ENCODE measurements around the gene PNKD. TPM values are rescaled to one million over a fixed set of nuclear protein-coding genes. Genes with fewer than 3 reads are reported as not detected.

PNKD gene
- total RNA-seq, 1 donor, result 26.8 TPM

DNA sequence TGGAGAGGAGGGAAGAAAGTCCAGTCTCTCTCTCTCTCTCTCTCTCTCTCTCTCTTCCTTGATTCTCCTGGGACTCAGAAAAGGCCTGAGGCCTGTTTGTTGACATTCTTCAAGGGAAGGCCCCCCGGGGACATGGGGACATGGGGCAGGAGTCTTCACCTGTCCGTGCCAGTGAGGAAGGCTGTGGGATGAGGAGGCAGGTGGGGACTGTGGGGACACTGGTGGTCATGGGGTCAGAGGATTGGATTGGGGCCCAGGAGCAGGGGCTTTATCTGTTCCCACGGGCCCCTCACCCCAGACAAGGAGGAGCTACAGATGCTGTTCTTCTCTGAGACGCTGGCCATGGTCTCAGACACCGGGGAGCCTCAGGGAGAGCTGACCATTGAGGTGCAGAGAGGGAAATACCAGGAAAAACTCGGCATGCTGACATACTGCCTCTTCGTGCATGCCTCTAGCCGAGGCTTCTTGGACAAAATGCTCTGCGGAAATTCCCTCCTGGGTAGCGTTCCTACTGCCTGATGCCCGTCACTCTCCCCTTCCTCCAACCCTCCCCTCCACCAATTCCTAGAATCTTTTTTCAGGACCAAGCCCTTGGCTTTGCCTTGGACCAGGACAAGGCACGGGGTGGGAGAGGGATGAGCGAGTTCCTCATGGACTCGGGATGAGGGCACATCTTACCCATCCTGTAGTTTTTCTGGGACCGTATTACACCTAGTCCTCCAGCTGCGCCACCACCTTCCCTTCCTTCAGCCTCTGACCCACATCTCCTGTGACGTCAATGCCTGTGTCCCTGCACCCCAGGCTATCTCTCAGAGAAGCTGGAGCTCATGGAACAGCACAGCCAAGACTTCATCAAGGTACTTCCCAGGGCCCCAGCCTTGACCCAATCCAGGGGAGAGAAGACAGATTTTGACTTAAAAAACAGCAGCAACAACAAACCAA is 87.2 kb downstream of the PNKD start:
- DNase-seq (ENCODE audit: low read depth), result no peak

GRCh38 chr2:218360453-218360852 is 90.1 kb downstream of the PNKD start:
- DNase-seq (ENCODE audit: low read depth), result no peak
- no peak for TF ChIP-seq CTCF (IDR thresholded peaks at IDR 0.05; ENCODE audit: insufficient read depth, low read depth, low read length)
- H3K4me3 ChIP-seq (ENCODE audit: low read depth, low read length), result no peak overlapping the region

More for the DNA sequence above, 87.2 kb downstream of the PNKD start:
- no peak for TF ChIP-seq CTCF (IDR thresholded peaks at IDR 0.05; ENCODE audit: insufficient read depth, low read depth, low read length)
- H3K4me3 ChIP-seq (ENCODE audit: low read depth, low read length), result no peak overlapping the region

DNA sequence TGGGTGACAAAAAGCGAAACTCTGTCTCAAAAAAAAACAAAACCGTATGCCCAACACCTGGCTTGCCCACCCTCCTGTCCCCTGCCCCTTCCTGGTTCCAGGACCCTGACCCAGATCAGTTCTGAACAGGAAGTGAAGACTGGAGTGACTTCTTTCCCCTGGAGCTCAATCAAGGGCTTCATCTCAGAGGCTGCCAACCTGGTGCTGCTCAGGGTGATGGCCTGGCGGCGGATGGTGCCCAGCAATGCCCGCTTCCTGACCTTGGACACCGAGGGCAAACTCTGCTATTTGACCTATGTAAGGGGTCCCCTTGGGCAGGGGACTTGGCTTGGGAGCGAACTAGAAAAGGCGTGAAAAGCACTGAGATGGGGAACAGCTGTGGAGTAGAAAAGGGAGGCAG is 92.3 kb downstream of the PNKD start:
- H3K4me3 ChIP-seq (ENCODE audit: low read depth, low read length), result no peak overlapping the region
- DNase-seq (ENCODE audit: low read depth), result no peak
- no peak for TF ChIP-seq CTCF (IDR thresholded peaks at IDR 0.05; ENCODE audit: insufficient read depth, low read depth, low read length)

- no peak for TF ChIP-seq CTCF (IDR thresholded peaks at IDR 0.05; ENCODE audit: insufficient read depth, low read depth, low read length)
- DNase-seq (ENCODE audit: low read depth), result no peak
- no peak overlapping the region for H3K4me3 ChIP-seq (ENCODE audit: low read depth, low read length)
These were observed 93.4 kb downstream of the PNKD start for GRCh38 chr2:218363736-218364135.

GRCh38 chr2:218364196-218364595 is 93.9 kb downstream of the PNKD start:
- no peak for DNase-seq (ENCODE audit: low read depth)
- H3K4me3 ChIP-seq (ENCODE audit: low read depth, low read length), result no peak overlapping the region
- TF ChIP-seq CTCF (IDR thresholded peaks at IDR 0.05; ENCODE audit: insufficient read depth, low read depth, low read length), result no peak

- H3K4me3 ChIP-seq (ENCODE audit: low read depth, low read length), result peak overlapping the region; percentile 64
- TF ChIP-seq CTCF (IDR thresholded peaks at IDR 0.05; ENCODE audit: insufficient read depth, low read depth, low read length), result no peak
- DNase-seq (ENCODE audit: low read depth), result no peak
These were observed 96.5 kb downstream of the PNKD start for GRCh38 chr2:218366621-218367414.

Measured in fibroblast of villous mesenchyme (primary cell).